SJSA1 (cell line): ENCODE measurements around the gene BRD3OS. TPM values are rescaled to one million over a fixed set of nuclear protein-coding genes. Genes with fewer than 3 reads are reported as not detected.

Experiments
- DNase-seq, 2 experiments: peaks; one replicate each; pipeline ENCODE4 v3.0.0-alpha.2; 2015 to 2020; ENCODE audit warnings: low spot score in 2 of 2, low read depth in 1 of 2
- H3K27ac ChIP-seq: fragments of 250-450 bp; sonication (Bioruptor Pico); 2 replicates; pipeline ENCODE4 v1.5.1; 2020; ENCODE audit warnings: mild to moderate bottlenecking, moderate library complexity
- H3K27me3 ChIP-seq: fragments of 250-450 bp; sonication (Bioruptor Pico); replicated peaks from 2 replicates; pipeline ENCODE4 v1.5.1; 2020; ENCODE audit warnings: mild to moderate bottlenecking, moderate library complexity
- H3K36me3 ChIP-seq: fragments of 250-450 bp; sonication (Bioruptor Pico); 2 replicates; pipeline ENCODE4 v1.5.1; 2020; ENCODE audit warnings: mild to moderate bottlenecking
- H3K4me1 ChIP-seq: fragments of 250-450 bp; sonication (Bioruptor Pico); replicated peaks from 2 replicates; pipeline ENCODE4 v1.6.1; 2021; ENCODE audit warnings: mild to moderate bottlenecking
- H3K4me3 ChIP-seq: fragments of 250-450 bp; sonication (Bioruptor Pico); 2 replicates; pipeline ENCODE4 v1.5.1; 2020; ENCODE audit warnings: mild to moderate bottlenecking
- H3K9me3 ChIP-seq: fragments of 250-450 bp; sonication (Bioruptor Pico); replicated peaks from 2 replicates; pipeline ENCODE4 v1.5.1; 2020; ENCODE audit warnings: mild to moderate bottlenecking
- total RNA-seq: library from RNA; depleted of rRNA; stranded (reverse); fragments of >200 nt; shearing (Covaris generic); gene quantifications from 2 replicates; pipeline ENCODE4 v1.2.3, GENCODE V29; 2014

BRD3OS gene
- total RNA-seq, 1 experiment from 2014 or later = 4.0 TPM

DNA sequence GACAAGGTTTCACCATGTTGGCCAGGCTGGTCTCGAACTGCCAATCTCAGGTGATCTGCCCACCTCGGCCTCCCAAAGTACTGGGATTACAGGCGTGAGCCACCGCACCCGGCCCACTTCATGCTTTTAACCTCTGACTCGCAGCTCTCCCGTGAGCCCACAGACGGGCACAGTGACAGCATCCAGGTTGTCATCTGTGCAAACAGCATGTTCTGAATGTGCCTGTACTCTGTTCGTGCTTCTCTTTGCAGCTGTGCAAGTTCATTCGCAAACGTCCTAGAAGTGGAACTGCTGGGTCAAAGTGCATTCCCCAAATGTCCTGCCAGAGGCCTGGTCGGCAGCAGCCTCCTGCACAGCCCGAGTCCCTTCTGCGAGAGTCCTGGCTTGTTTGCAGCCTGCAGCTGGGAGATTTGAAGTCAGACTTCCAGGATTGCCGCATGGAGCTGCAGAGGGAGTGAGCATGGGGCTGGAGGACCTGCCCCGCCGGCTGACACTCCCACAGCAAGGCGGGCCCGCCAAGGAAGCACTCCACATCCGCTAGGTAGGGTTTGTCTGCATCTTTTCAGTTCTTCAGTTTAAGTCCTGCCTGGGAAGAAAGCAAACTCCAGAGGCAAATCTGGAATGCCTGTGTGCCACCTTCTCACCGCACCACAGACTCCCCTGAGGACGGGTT is 3.4 kb downstream of the BRD3OS start:
- Histone ChIP-seq H3K36me3 (peaks cover 14% of the 10 kb centered on the region), H3K27ac (no peak overlapping the region), H3K4me1 (peaks cover 6% of the 10 kb centered on the region), H3K27me3 (no peaks in the 10 kb centered on the region), H3K4me3 (no peak overlapping the region), H3K9me3 (no peaks in the 10 kb centered on the region)
- DNase-seq = no peak

GRCh38 chr9:134029248-134030226 is 4.3 kb downstream of the BRD3OS start:
- H3K27me3 ChIP-seq = no peaks in the 10 kb centered on the region
- no peak overlapping the region for H3K27ac ChIP-seq
- H3K4me1 ChIP-seq = peaks cover 6% of the 10 kb centered on the region
- peaks cover 20% of the 10 kb centered on the region for H3K36me3 ChIP-seq
- no peaks in the 10 kb centered on the region for H3K9me3 ChIP-seq
- no peak overlapping the region for H3K4me3 ChIP-seq
- no peak for DNase-seq

- Histone ChIP-seq H3K4me3 (no peak overlapping the region), H3K4me1 (peaks cover 3% of the 10 kb centered on the region), H3K9me3 (no peaks in the 10 kb centered on the region), H3K27ac (no peak overlapping the region), H3K27me3 (no peaks in the 10 kb centered on the region), H3K36me3 (peaks cover 34% of the 10 kb centered on the region)
- DNase-seq = no peak
Measured at GRCh38 chr9:134030821-134031470, 5.7 kb downstream of the BRD3OS start.

GRCh38 chr9:134031783-134032182 is 6.5 kb downstream of the BRD3OS start:
- Histone ChIP-seq H3K27me3 (no peaks in the 10 kb centered on the region), H3K4me1 (no peaks in the 10 kb centered on the region), H3K27ac (no peak overlapping the region), H3K9me3 (no peaks in the 10 kb centered on the region), H3K36me3 (peaks cover 39% of the 10 kb centered on the region), H3K4me3 (no peak overlapping the region)
- no peak for DNase-seq

DNA sequence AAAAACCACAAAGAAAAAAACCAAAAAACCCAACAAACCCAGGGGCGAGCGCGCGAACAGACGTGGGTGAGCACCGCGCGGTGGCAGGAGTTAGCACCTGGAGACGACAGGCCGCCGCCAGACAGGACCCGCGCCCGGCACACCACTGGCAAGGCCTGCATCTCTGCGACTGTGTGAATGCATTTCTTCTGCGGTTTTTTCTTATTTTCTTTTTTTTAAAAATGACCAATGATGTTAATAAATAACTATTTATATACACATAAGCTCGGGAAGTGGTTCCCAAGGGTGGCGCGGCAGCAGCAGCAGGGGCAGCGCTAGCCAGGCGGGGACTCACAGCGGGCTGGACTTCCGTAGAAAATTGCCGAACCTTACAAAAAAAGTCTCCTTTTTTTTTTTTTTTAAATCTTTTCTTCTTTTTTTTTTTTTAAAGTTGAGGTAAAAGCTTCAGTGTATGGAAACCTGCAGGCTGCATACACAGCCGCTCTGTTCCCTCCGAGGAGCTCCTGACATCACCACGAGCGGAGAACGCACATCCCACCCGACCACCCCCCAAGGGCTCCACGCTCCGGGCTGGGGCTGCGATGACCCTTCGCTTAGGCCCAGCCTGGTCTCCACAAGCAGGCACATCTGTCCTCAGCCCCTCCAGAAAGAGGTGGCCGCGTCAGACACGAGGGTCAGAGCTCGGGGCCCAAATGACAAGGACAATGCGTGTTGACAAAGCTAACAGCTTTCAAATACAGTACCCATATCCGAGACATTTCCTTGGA is 7.4 kb downstream of the BRD3OS start:
- Histone ChIP-seq H3K27me3 (no peaks in the 10 kb centered on the region), H3K9me3 (no peaks in the 10 kb centered on the region), H3K36me3 (peaks cover 39% of the 10 kb centered on the region), H3K4me3 (no peak overlapping the region), H3K27ac (no peak overlapping the region), H3K4me1 (no peaks in the 10 kb centered on the region)
- no peak for DNase-seq

- Histone ChIP-seq H3K4me3 (no peak overlapping the region), H3K4me1 (no peaks in the 10 kb centered on the region), H3K27ac (no peak overlapping the region), H3K9me3 (no peaks in the 10 kb centered on the region), H3K27me3 (no peaks in the 10 kb centered on the region), H3K36me3 (peaks cover 39% of the 10 kb centered on the region)
- no peak for DNase-seq
Measured at GRCh38 chr9:134033516-134034214, 8.4 kb downstream of the BRD3OS start.

- H3K27ac ChIP-seq = no peak overlapping the region
- H3K9me3 ChIP-seq = no peaks in the 10 kb centered on the region
- no peak for DNase-seq
- no peak overlapping the region for H3K4me3 ChIP-seq
- H3K4me1 ChIP-seq = no peaks in the 10 kb centered on the region
- peaks cover 44% of the 10 kb centered on the region for H3K36me3 ChIP-seq
- H3K27me3 ChIP-seq = no peaks in the 10 kb centered on the region
Measured at GRCh38 chr9:134034215-134035040, 9.1 kb downstream of the BRD3OS start.

DNA sequence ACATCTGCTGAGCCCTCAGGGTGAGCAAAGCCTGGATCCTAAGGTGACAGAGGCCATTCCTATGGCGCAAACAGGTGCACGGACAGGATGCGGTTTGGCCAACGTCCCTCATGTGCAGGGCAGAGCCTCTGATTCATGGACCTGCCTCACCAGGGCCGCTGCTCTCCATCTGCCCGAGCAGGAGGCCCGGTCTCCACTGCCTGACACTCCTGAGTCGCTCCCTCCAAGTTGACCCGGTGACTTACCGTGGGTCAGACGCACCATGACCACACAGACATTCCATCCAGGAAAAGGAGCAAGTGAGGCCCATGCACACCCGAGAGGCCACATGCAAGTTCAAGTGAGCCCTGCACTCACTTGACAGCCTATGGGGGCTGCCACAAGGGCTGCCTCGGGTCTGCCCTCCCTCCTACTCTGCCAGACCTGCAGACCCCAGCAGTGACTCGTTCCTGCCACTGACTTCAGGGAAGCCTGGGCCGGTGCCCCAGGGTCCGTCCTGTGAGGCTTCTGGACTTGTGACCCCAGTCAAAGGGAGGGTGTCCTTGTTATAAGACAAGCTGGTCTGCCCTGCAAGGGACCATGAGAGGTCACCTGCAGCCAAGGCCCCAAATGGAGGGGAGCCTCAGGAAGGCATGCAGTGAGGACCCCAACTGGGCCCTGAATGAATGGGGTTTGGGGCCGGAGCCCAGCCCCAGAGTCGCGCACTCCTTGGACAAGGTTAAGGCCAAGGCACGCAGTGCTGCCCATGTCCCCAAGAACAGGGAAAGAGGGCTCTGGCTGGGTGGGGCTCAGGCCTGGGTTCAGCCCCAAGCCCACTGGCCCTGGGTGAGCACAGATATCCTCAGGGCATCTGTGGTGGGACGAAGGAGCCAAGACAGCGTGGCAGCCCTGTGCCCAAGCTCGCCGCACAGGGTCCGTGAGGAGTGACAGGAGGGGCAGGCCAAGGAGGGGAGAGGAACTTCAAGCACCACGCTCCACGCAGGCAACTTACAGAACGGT is 10.1 kb downstream of the BRD3OS start:
- no peak for DNase-seq
- H3K4me3 ChIP-seq = no peak overlapping the region
- no peaks in the 10 kb centered on the region; the same call in 1 of the 2 replicates for H3K4me1 ChIP-seq
- H3K27ac ChIP-seq = no peak overlapping the region
- peaks cover 45% of the 10 kb centered on the region for H3K36me3 ChIP-seq
- H3K27me3 ChIP-seq = no peaks in the 10 kb centered on the region
- no peaks in the 10 kb centered on the region for H3K9me3 ChIP-seq

GRCh38 chr9:134036130-134036529 is 10.8 kb downstream of the BRD3OS start:
- Histone ChIP-seq H3K4me1 (peaks cover 8% of the 10 kb centered on the region), H3K9me3 (no peaks in the 10 kb centered on the region), H3K4me3 (no peak overlapping the region), H3K27me3 (no peaks in the 10 kb centered on the region), H3K36me3 (peaks cover 49% of the 10 kb centered on the region), H3K27ac (no peak overlapping the region)
- DNase-seq = no peak

DNA sequence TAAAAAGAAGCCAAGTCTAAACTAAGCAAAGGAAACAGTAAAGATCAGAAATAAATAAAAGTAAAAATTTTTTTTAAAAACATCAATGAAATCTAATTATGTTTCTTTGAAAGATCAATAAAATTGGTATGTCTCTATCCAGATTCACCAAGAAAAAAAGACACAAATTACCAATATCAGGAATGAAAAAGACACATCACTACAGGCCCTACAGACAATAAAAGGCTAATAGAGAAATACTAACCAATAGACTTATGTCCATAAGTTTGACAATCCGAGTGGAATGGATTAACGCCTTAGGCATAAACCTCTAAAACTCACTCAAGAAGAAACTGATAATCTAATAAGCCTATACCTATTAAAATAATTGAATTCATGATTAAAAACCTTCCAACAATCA is 12.4 kb downstream of the BRD3OS start:
- Histone ChIP-seq H3K4me1 (peaks cover 14% of the 10 kb centered on the region), H3K27me3 (no peaks in the 10 kb centered on the region), H3K4me3 (no peak overlapping the region), H3K27ac (no peak overlapping the region), H3K36me3 (peaks cover 51% of the 10 kb centered on the region), H3K9me3 (no peaks in the 10 kb centered on the region)
- no peak for DNase-seq

GRCh38 chr9:134039386-134040175 is 14.3 kb downstream of the BRD3OS start:
- Histone ChIP-seq H3K36me3 (peaks cover 35% of the 10 kb centered on the region), H3K9me3 (no peaks in the 10 kb centered on the region), H3K27ac (no peak overlapping the region), H3K4me3 (no peak overlapping the region), H3K4me1 (peaks cover 14% of the 10 kb centered on the region), H3K27me3 (no peaks in the 10 kb centered on the region)
- no peak for DNase-seq
